Activated CD8-positive, alpha-beta memory T cell treated with anti-CD3 and anti-CD28 coated beads, Interleukin-2, amount 50 U/mL, for 48 hours (primary cell): Measurements from ENCODE around the gene ELMO1.

ENCODE experiments used
- DNase-seq: peaks from one replicate; pipeline ENCODE4 v3.0.0-alpha.2; 2020

Gene ELMO1

GRCh38 chr7:37363536-37364491 is 84.8 kb downstream of the ELMO1 start:
- no peak for DNase-seq

DNA sequence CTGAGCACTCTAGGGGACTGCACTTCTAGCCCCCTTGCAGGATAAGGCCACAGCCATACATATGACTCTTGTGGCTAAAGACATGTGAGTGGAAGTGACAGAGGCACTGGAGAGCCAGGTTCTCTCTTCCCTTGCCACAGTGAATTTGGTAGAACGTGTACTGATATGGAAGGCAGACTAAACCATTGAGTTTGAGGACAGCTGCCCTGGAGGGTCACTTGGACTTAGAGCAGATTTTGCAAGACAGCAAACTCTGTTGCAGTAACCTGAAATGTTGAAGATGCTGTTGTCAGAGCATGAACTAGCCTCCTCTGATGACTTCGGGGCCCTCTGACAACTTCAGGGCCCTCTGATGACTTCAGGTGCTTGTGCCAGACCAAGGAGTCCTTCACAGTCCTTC is 85.9 kb downstream of the ELMO1 start:
- DNase-seq, result no peak

DNA sequence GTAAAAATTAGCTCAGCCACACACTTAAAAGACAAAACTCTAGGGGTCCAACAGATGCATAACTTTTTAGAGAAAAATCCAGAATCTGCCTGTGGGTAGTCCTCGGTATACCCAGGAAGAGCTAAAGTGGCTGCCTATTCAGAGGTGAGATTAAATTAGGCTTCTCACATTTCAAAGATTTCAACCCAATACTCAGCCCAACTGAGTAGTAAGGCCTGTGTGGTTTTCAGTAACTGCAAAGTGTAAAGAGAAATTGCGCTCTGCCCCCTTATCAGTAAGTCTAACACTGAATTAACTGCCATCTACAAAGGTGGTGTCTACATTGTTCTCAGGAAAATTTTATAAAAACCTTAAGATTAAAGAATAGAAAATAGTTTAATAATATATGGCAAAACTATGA is 88.2 kb downstream of the ELMO1 start:
- no peak for DNase-seq

- DNase-seq, result no peak
Observed at GRCh38 chr7:37359662-37360444, 88.8 kb downstream of the ELMO1 start.

GRCh38 chr7:37359180-37359579 is 89.5 kb downstream of the ELMO1 start:
- DNase-seq, result no peak

- no peak for DNase-seq
Observed at GRCh38 chr7:37357637-37357996, 91.0 kb downstream of the ELMO1 start.

- DNase-seq, result no peak
Observed at GRCh38 chr7:37356911-37357636, 91.6 kb downstream of the ELMO1 start.

GRCh38 chr7:37354656-37355131 is 94.0 kb downstream of the ELMO1 start:
- no peak for DNase-seq

GRCh38 chr7:37353949-37354655 is 94.6 kb downstream of the ELMO1 start:
- no peak for DNase-seq

GRCh38 chr7:37352974-37353948 is 95.4 kb downstream of the ELMO1 start:
- peak; percentile 71 for DNase-seq

GRCh38 chr7:37352251-37352880 is 96.3 kb downstream of the ELMO1 start:
- no peak for DNase-seq

DNA sequence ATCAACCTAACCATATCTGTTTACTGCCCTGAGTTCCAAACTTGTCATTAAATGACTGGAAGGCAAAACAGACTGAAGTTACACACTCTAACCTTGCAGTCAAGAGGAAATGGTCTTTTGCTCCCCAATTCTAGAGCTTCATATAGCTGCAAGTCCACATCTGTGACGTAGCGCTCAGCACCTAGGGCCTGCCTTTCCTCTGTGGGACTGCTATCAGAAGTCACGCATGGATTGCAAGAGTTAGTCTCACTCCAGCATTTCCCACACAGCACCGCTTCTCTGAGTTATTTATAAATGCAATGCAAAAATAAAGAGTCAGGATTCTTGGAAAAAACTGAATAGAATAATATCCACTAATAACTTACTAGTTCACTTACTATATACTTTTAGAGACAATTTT is 96.9 kb downstream of the ELMO1 start:
- DNase-seq, result no peak

DNA sequence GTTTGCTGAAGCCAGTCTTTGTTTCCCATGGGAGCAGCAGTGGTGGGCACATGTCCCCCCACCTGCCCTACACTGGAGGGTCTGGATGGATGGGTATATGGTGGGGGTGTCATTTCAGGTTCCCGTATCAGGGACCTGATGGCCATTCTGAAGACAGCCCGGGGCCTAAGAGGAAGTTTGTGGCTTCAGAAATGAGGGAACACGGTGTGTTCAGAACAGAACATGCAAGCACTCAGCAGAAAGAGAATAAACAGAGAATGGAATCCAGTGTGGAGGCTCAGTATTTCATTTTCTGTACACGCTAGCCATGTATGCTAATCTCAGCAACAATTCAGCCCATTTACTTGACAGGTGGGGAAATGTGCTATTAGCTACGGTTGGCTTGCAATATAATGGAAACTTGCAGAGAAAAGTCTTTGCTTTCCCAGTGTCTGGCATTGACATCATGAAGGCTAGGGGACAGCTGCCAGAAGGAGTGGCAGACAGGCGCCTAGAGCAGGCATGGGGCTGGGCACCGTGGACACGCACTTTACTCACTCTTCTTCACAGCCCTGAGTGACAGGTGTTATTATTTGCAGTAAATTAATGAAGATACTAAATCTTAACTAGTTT is 98.6 kb downstream of the ELMO1 start:
- no peak for DNase-seq

DNA sequence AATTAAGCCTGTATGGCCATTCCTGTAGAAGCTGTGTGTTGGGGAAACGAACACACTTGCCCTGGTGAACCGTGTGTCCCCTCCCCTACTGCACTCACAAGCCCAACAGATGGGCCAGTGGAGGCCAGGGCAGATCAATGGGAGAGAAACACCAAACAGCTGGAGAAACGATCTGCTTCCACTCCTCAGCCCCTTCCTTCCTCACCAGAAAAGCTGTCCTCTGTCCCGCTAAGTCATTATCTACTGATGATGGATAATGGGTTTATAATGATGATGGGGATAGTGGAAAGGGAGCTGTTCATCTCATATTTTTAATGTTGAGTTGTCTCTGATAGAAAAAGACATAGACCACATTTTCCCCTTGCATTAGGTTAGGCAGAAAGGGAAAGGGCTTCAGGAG is 99.7 kb downstream of the ELMO1 start:
- DNase-seq, result no peak

- DNase-seq, result no peak
Observed at GRCh38 chr7:37346761-37347160, 101.9 kb downstream of the ELMO1 start.

DNA sequence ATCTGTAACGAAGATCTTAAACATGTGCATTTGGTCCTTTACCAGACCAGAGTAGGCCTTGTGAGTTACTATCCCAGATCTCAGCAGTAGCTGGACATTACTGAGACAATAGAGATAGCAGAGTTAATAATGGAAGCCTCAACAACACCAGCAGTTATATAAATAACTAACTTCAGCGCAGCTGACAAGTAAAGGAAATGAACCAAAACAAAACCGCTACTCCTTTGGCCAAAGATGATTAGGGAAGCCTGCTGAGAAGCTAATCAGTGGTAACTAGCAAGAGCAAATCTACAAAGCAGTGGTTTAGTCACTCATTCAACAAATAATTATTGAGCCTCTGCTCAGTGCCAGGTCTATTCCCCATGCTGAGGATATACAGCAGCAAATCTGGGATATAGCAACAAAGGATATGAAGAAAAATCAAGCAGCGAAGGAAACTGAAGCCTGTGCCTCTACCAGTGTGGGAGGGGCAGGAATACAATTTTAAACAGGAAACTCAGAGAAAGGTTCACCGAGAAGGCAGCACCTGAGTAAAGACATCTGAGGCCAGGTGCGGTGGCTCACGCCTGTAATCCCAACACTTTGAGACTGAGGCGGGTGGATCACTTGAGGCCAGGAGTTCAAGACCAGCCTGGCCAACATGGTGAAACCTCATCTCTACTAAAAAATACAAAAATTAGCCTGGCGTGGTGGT is 103.6 kb downstream of the ELMO1 start:
- no peak for DNase-seq

GRCh38 chr7:37342688-37343471 is 105.8 kb downstream of the ELMO1 start:
- peak; percentile 80 for DNase-seq

GRCh38 chr7:37342176-37342687 is 106.4 kb downstream of the ELMO1 start:
- no peak for DNase-seq
